GM18498 (cell line): ENCODE measurements around the gene MAGEA10.
"Not testable (repeated sequence)": the region's sequence is repeated elsewhere in the genome, so short reads cannot be mapped to it uniquely, and the experiment has no call there.

ENCODE experiments used
- ATAC-seq: cut with Tn5 transposase; IDR thresholded peaks from one replicate; pipeline ENCODE4 v1.9.1; 2021; ENCODE audit warnings: mild to moderate bottlenecking, moderate library complexity; ENCODE audit not compliant: unreplicated experiment

Gene MAGEA10

GRCh38 chrX:152138388-152138784 is at the start of gene MAGEA10:
TSS of gene MAGEA10 (minus strand) at chrX:152138577. CDS start at chrX:152135620, 2,957 bp downstream.
- ATAC-seq, result no peak

GRCh38 chrX:152177497-152178269 is 39.3 kb upstream of the MAGEA10 start:
- ATAC-seq, result no peak

- ATAC-seq, result no peak
Measured at GRCh38 chrX:152177052-152177451, 38.7 kb upstream of the MAGEA10 start.

- ATAC-seq, result not testable (repeated sequence)
Measured at GRCh38 chrX:152175892-152176291, 37.5 kb upstream of the MAGEA10 start.

- ATAC-seq, result not testable (repeated sequence)
Measured at GRCh38 chrX:152173923-152174322, 35.5 kb upstream of the MAGEA10 start.

- no peak for ATAC-seq
Measured at GRCh38 chrX:152170621-152171020, 32.2 kb upstream of the MAGEA10 start.

GRCh38 chrX:152165033-152165743 is 26.8 kb upstream of the MAGEA10 start:
- ATAC-seq, result no peak

- no peak for ATAC-seq
Measured at GRCh38 chrX:152157042-152157441, 18.7 kb upstream of the MAGEA10 start.

- ATAC-seq, result no peak
Measured at GRCh38 chrX:152155766-152156310, 17.5 kb upstream of the MAGEA10 start.

- no peak for ATAC-seq
Measured at GRCh38 chrX:152154050-152154449, 15.7 kb upstream of the MAGEA10 start.

GRCh38 chrX:152151256-152151655 is 12.9 kb upstream of the MAGEA10 start:
- no peak for ATAC-seq

GRCh38 chrX:152149648-152150047 is 11.3 kb upstream of the MAGEA10 start:
- no peak for ATAC-seq

GRCh38 chrX:152139589-152139988 is 1.2 kb upstream of the MAGEA10 start:
- no peak for ATAC-seq

GRCh38 chrX:152137771-152138387 is 498 bp downstream of the MAGEA10 start:
- no peak for ATAC-seq

GRCh38 chrX:152136312-152136711 is 2.1 kb downstream of the MAGEA10 start:
- ATAC-seq, result no peak

GRCh38 chrX:152131525-152131924 is 6.9 kb downstream of the MAGEA10 start:
- ATAC-seq, result no peak

GRCh38 chrX:152129069-152129844 is 9.1 kb downstream of the MAGEA10 start:
- ATAC-seq, result not testable (repeated sequence)

- ATAC-seq, result no peak
Measured at GRCh38 chrX:152117305-152117704, 21.1 kb downstream of the MAGEA10 start.

GRCh38 chrX:152108527-152108926 is 29.9 kb downstream of the MAGEA10 start:
- no peak for ATAC-seq

- ATAC-seq, result no peak
Measured at GRCh38 chrX:152103866-152104265, 34.5 kb downstream of the MAGEA10 start.

- no peak for ATAC-seq
Measured at GRCh38 chrX:152086141-152086540, 52.2 kb downstream of the MAGEA10 start.
